Ishikawa (cell line): ENCODE data around the gene TLR8.

ENCODE experiments used
- CEBPB ChIP-seq: IDR thresholded peaks from 2 replicates; pipeline ENCODE4 v1.6.1; 2012
- CREB1 ChIP-seq: IDR thresholded peaks from 2 replicates; pipeline ENCODE4 v1.6.1; 2012; ENCODE audit warnings: low read depth
- EGR1 ChIP-seq: IDR thresholded peaks from 2 replicates; pipeline ENCODE4 v1.6.1; 2012
- EP300 ChIP-seq: IDR thresholded peaks from 2 replicates; pipeline ENCODE4 v1.6.1; 2012; ENCODE audit warnings: borderline replicate concordance
- FOXM1 ChIP-seq: IDR thresholded peaks from 2 replicates; pipeline ENCODE4 v1.6.1; 2012; ENCODE audit warnings: low read depth, borderline replicate concordance
- MAX ChIP-seq: IDR thresholded peaks from 2 replicates; pipeline ENCODE4 v1.6.1; 2012
- NFIC ChIP-seq: IDR thresholded peaks from 2 replicates; pipeline ENCODE4 v1.6.1; 2012
- RAD21 ChIP-seq: IDR thresholded peaks from 2 replicates; pipeline ENCODE4 v1.6.1; 2012; ENCODE audit warnings: low read depth
- REST ChIP-seq: IDR thresholded peaks from 2 replicates; pipeline ENCODE4 v1.6.1; 2012; ENCODE audit warnings: low read depth, mild to moderate bottlenecking
- TAF1 ChIP-seq: IDR thresholded peaks from 2 replicates; pipeline ENCODE4 v1.6.1; 2012; ENCODE audit warnings: low read depth, mild to moderate bottlenecking
- TCF12 ChIP-seq: IDR thresholded peaks from 2 replicates; pipeline ENCODE4 v1.6.1; 2012; ENCODE audit warnings: low read depth
- TEAD4 ChIP-seq: IDR thresholded peaks from 2 replicates; pipeline ENCODE4 v1.6.1; 2012
- USF1 ChIP-seq: IDR thresholded peaks from 2 replicates; pipeline ENCODE4 v1.6.1; 2012
- YY1 ChIP-seq: IDR thresholded peaks from 2 replicates; pipeline ENCODE4 v1.6.1; 2012; ENCODE audit warnings: low read depth
- ZBTB7A ChIP-seq: IDR thresholded peaks from 2 replicates; pipeline ENCODE4 v1.6.1; 2012; ENCODE audit warnings: low read depth

Gene TLR8

GRCh38 chrX:12954981-12955380 is 48.6 kb downstream of the TLR8 start:
- TF ChIP-seq CEBPB (no peak), TAF1 (no peak), USF1 (no peak), RAD21 (no peak), MAX (no peak), TCF12 (no peak), REST (no peak), EP300 (no peak), NFIC (no peak), YY1 (no peak), CREB1 (no peak), ZBTB7A (no peak), EGR1 (no peak), TEAD4 (no peak), FOXM1 (no peak)

- TF ChIP-seq EGR1 (no peak), CEBPB (peak; percentile 45), RAD21 (no peak), NFIC (0 out of 2 replicates have a peak, but pooled peaks have one; percentile 34), TCF12 (no peak)
Observed at GRCh38 chrX:12955882-12956703, 49.7 kb downstream of the TLR8 start.

GRCh38 chrX:12956704-12957534 is 50.5 kb downstream of the TLR8 start:
- no peak for TF ChIP-seq ZBTB7A
- TF ChIP-seq MAX = 0 out of 2 replicates have a peak, but pooled peaks have one; percentile 5
- TF ChIP-seq RAD21 = no peak
- no peak for TF ChIP-seq EP300
- no peak for TF ChIP-seq TEAD4
- TF ChIP-seq CREB1 = no peak

GRCh38 chrX:12958059-12958458 is 51.6 kb downstream of the TLR8 start:
- TF ChIP-seq FOXM1 = no peak
- no peak for TF ChIP-seq CEBPB
- no peak for TF ChIP-seq RAD21
- no peak for TF ChIP-seq TAF1
- no peak for TF ChIP-seq REST

- TF ChIP-seq EP300 (no peak), TEAD4 (no peak), MAX (no peak), FOXM1 (no peak), CREB1 (no peak), CEBPB (no peak), YY1 (no peak), REST (no peak), TAF1 (no peak), USF1 (no peak), EGR1 (no peak), NFIC (no peak), TCF12 (no peak), ZBTB7A (no peak), RAD21 (no peak)
Observed at GRCh38 chrX:12958461-12958860, 52.0 kb downstream of the TLR8 start.
